ENCODE data around the gene ATP5ME. TPM values are rescaled to one million over a fixed set of nuclear protein-coding genes. Genes with fewer than 3 reads are reported as not detected.

ATP5ME gene
- total RNA-seq: 348 and 417 TPM in 2 replicates

GRCh38 chr4:674172-675035 is at the start of gene ATP5ME, which contains the start of gene MYL5:
ATP5ME (minus strand) TSS chr4:674276; CDS start chr4:674247, 29 bp downstream.
MYL5 (plus strand) TSS chr4:674542; CDS start chr4:678027, 3,485 bp downstream.

GRCh38 chr4:705278-706082 is 31.4 kb upstream of the ATP5ME start, which contains the start of gene PCGF3:
PCGF3 (plus strand) TSS chr4:705832; CDS start chr4:733681, 27,849 bp downstream.

GRCh38 chr4:688854-689681 is 15.0 kb upstream of the ATP5ME start, which contains the start of gene SLC49A3:
SLC49A3 (minus strand) TSS chr4:689151; CDS start chr4:689127, 24 bp downstream.

GRCh38 chr4:624705-625590 is 49.1 kb downstream of the ATP5ME start, which contains the start of gene PDE6B:
PDE6B (plus strand) TSS chr4:625573; CDS start chr4:625627, 54 bp downstream.

Other genes with a start within 250 kb of the ATP5ME start
- 12.7 and 19.1 TPM in 2 replicates for gene ZNF721, start 175.1 kb downstream of the ATP5ME start, total RNA-seq
- gene PIGG, start 175.1 kb downstream of the ATP5ME start, total RNA-seq: 49.2 and 62.3 TPM in 2 replicates
- not detected in 2 replicates for gene TMEM271, start 98.0 kb downstream of the ATP5ME start, total RNA-seq
- gene PDE6B, start 48.7 kb downstream of the ATP5ME start, total RNA-seq: 1.7 and 3.2 TPM in 2 replicates
- 12.0 and 14.0 TPM in 2 replicates for gene MYL5, start 266 bp upstream of the ATP5ME start, total RNA-seq
- gene SLC49A3, start 14.9 kb upstream of the ATP5ME start, total RNA-seq: 1.7 and 3.3 TPM in 2 replicates
- gene PCGF3, start 31.6 kb upstream of the ATP5ME start, total RNA-seq: 46.2 and 60.5 TPM in 2 replicates
- gene CPLX1, start 151.9 kb upstream of the ATP5ME start, total RNA-seq: 0.47 and 8.0 TPM in 2 replicates